Measurements from ENCODE around the gene SLC35A3.
"Not testable (repeated sequence)": the region's sequence is repeated elsewhere in the genome, so short reads cannot be mapped to it uniquely, and the experiment has no call there.

SLC35A3 gene

GRCh38 chr1:99957818-99958217 is 12.0 kb upstream of the SLC35A3 start:
- no peak overlapping the region for H3K4me3 ChIP-seq (ENCODE audit: low read depth, low read length)
- TF ChIP-seq CTCF (IDR thresholded peaks at IDR 0.05; ENCODE audit: low read depth, low read length) = no peak
- H3K4me1 ChIP-seq = peaks cover 6% of the 10 kb centered on the region; the same call in 1 of the 2 replicates
- no peaks in the 10 kb centered on the region for H3K9me3 ChIP-seq
- DNase-seq = no peak
- no peaks in the 10 kb centered on the region for H3K36me3 ChIP-seq
- H3K27me3 ChIP-seq = no peaks in the 10 kb centered on the region

GRCh38 chr1:99959189-99959705 is 10.5 kb upstream of the SLC35A3 start:
- H3K27me3 ChIP-seq; DNase-seq; H3K4me1 ChIP-seq; H3K4me3 ChIP-seq (ENCODE audit: low read depth, low read length); H3K9me3 ChIP-seq; H3K36me3 ChIP-seq: not testable (repeated sequence)

GRCh38 chr1:99960260-99960659 is 9.5 kb upstream of the SLC35A3 start:
- not testable (repeated sequence) for H3K4me3 ChIP-seq (ENCODE audit: low read depth, low read length); H3K9me3 ChIP-seq; H3K27me3 ChIP-seq; H3K4me1 ChIP-seq; DNase-seq; H3K36me3 ChIP-seq

GRCh38 chr1:99963041-99963795 is 6.6 kb upstream of the SLC35A3 start:
- Histone ChIP-seq H3K9me3 (no peaks in the 10 kb centered on the region), H3K4me1 (no peaks in the 10 kb centered on the region; the same call in 1 of the 2 replicates), H3K27me3 (no peaks in the 10 kb centered on the region), H3K4me3 (ENCODE audit: low read depth, low read length) (no peak overlapping the region), H3K36me3 (no peaks in the 10 kb centered on the region)
- no peak for DNase-seq
- no peak for TF ChIP-seq CTCF (IDR thresholded peaks at IDR 0.05; ENCODE audit: low read depth, low read length)

GRCh38 chr1:99964806-99965205 is 5.0 kb upstream of the SLC35A3 start:
- H3K4me3 ChIP-seq (ENCODE audit: low read depth, low read length) = no peak overlapping the region
- no peaks in the 10 kb centered on the region; the same call in 1 of the 2 replicates for H3K4me1 ChIP-seq
- H3K36me3 ChIP-seq = no peaks in the 10 kb centered on the region
- DNase-seq = no peak
- H3K27me3 ChIP-seq = no peaks in the 10 kb centered on the region
- no peaks in the 10 kb centered on the region for H3K9me3 ChIP-seq
- no peak for TF ChIP-seq CTCF (IDR thresholded peaks at IDR 0.05; ENCODE audit: low read depth, low read length)

- no peak for DNase-seq
- no peaks in the 10 kb centered on the region for H3K9me3 ChIP-seq
- no peak for TF ChIP-seq CTCF (IDR thresholded peaks at IDR 0.05; ENCODE audit: low read depth, low read length)
- H3K4me3 ChIP-seq (ENCODE audit: low read depth, low read length) = no peak overlapping the region
- no peaks in the 10 kb centered on the region; the same call in 1 of the 2 replicates for H3K4me1 ChIP-seq
- H3K27me3 ChIP-seq = no peaks in the 10 kb centered on the region
- no peaks in the 10 kb centered on the region for H3K36me3 ChIP-seq
Measured at GRCh38 chr1:99965646-99966375, 4.0 kb upstream of the SLC35A3 start.

- DNase-seq = no peak
- no peak for TF ChIP-seq CTCF (IDR thresholded peaks at IDR 0.05; ENCODE audit: low read depth, low read length)
- Histone ChIP-seq H3K36me3 (no peaks in the 10 kb centered on the region), H3K4me1 (no peaks in the 10 kb centered on the region; the same call in 1 of the 2 replicates), H3K9me3 (no peaks in the 10 kb centered on the region), H3K27me3 (no peaks in the 10 kb centered on the region), H3K4me3 (ENCODE audit: low read depth, low read length) (no peak overlapping the region)
Measured at GRCh38 chr1:99968214-99968613, 1.6 kb upstream of the SLC35A3 start.
